Fibroblast of mammary gland (primary cell): Measurements from ENCODE around the gene SH3BP5.

Experiments used
- DNase-seq: peaks from one replicate; pipeline ENCODE4 v3.0.0-alpha.2; 2010; ENCODE audit warnings: low read depth
- H3K4me3 ChIP-seq: 2 replicates; pipeline ENCODE4 v1.5.1; 2011; ENCODE audit warnings: low read depth, mild to moderate bottlenecking, low read length, moderate library complexity; ENCODE audit not compliant: control insufficient read depth
- TF ChIP-seq, protein P1 (sequence below): conservative IDR thresholded peaks from 2 replicates; pipeline ENCODE4 v1.5.1; 2011; ENCODE audit warnings: low read depth, low read length, inconsistent platforms; ENCODE audit not compliant: control insufficient read depth, insufficient read depth

Gene SH3BP5

DNA sequence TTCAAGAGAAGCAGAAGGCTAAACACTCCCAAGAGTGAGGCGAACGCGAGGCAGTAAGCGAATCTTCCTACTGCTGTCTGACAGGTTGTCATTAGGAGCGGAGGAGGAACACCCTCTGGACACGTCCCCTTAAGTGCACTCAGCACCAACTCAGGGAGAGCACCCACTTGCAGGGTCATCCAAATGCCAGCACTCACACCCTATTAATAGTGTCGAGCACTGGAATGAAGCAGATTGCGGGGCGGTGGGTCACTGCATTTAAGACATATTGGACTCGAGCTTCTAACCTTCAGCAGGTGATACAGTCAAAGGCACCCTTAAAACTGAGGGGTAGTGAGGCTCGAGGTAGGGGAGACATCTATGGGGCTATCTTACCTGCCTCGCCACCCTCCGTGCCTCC, 28.7 kb downstream of the SH3BP5 start:
- no peak overlapping the region for H3K4me3 ChIP-seq
- TF ChIP-seq, protein P1, sequence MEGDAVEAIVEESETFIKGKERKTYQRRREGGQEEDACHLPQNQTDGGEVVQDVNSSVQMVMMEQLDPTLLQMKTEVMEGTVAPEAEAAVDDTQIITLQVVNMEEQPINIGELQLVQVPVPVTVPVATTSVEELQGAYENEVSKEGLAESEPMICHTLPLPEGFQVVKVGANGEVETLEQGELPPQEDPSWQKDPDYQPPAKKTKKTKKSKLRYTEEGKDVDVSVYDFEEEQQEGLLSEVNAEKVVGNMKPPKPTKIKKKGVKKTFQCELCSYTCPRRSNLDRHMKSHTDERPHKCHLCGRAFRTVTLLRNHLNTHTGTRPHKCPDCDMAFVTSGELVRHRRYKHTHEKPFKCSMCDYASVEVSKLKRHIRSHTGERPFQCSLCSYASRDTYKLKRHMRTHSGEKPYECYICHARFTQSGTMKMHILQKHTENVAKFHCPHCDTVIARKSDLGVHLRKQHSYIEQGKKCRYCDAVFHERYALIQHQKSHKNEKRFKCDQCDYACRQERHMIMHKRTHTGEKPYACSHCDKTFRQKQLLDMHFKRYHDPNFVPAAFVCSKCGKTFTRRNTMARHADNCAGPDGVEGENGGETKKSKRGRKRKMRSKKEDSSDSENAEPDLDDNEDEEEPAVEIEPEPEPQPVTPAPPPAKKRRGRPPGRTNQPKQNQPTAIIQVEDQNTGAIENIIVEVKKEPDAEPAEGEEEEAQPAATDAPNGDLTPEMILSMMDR = no peak

DNA sequence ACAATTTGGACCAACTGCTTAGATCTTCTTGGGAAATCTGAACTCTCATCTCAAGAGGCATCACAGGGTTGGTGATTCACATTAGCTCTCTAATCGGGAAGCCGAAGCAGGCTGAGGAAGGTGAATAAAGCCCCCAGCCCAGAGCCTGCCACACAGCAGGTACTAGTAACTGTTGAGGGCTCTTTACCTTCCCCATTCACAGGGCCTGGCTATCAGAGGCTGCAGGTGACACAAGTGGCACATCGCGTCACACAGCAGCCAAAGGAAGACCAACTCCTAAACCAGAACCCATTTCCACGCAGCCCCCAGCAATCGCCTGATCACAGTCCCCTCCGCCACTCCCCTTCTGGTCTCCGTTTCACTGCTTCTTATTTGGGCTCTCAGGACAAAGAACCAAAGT, 29.2 kb downstream of the SH3BP5 start:
- no peak overlapping the region for H3K4me3 ChIP-seq
- no peak for DNase-seq
- TF ChIP-seq, protein P1 = no peak

More for the DNA sequence above, 28.7 kb downstream of the SH3BP5 start:
- DNase-seq = no peak

DNA sequence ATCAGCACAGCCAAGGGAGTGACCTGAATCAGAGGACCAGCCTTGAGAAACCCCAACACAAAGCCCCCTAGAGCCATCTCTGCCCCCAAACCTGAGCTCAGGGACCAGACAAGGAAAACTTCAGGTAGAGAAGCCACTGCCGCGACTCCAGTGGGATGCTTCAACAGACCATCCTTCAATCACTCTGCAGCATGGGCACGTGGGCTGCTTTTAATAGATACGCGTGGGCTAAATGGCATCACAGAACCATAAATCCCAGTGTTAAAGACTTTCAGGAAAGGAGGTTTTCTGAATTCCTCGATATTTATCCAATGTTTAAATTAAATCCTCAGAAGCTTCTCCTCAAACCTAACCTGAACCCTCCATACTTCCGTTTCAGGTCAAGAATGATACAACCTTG, 30.6 kb downstream of the SH3BP5 start:
- H3K4me3 ChIP-seq = no peak overlapping the region
- no peak for DNase-seq
- TF ChIP-seq, protein P1 = no peak

DNA sequence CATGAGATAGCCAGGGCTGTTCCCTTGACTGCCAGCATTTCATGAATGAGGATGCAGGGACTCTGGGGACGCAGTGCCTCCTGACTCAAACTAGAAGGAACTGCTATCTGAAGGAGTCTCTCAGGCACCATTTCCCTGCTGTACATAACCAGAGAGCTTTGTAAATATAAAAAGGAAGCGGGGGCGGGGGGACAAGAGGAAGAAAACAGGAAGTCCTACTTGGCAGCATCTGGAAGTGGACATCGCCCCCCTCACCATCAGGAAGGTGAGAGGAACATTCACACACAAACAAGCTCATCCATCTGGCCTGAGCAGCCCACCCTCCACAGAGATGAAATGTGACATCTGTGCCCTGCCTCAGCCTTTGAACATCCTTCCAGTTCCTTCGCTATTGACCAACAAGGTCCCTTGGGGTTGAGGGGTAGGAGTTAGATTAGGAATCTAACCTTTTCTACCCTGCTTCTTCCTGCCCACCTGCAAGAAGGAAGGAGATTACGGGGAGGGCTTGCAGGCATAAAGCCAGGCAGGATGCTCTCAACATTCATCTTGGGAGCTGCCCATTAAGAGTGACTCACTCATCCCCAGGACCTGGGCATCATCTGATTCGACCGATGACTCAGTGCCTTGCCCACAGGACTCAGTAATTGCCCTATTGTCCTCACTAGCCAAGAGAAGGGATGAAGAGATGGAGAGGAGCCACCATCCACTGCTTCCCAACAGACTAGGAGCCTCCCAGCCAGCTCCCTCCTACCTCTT, 31.9 kb downstream of the SH3BP5 start:
- H3K4me3 ChIP-seq = no peak overlapping the region
- peak; percentile 92 for DNase-seq
- TF ChIP-seq, protein P1 = no peak

DNA sequence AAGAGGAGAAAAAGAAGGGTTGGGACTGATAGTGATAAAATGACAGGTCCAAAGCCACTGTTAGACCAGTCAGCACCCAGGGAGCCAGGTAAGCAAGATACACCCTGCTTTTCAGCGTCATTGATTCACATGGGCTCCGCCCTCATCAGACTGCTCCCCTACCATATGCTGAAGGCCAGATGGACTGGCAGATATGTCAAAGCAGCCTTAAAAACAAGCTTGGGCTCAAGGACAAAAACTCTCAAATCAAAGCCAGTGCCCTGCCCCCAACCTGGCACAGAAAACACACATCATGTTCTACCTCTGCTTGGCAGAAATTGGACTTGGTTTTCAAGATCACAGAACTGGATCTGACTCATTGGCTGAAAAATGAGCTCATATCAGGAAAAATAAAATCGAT, 33.4 kb downstream of the SH3BP5 start:
- TF ChIP-seq, protein P1 = no peak
- DNase-seq = peak; percentile 30
- no peak overlapping the region for H3K4me3 ChIP-seq

DNA sequence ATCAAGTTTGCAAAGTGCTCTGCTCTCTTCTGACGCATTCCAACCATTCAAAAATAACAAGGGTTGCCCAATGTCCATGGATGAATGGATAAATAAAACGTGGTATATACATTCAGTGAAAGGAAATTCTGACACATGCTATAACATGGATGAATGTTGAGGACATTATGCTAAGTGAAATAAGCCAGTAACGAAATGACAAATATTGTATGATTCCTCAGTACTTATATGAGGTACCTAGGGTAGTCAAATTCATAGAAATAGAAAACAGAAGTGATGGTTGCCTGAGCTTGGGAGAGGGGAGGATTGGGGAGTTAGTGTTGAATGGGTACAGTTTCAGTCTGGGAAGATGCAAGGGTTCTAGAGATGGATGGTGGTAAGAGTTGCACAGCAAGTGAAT, 33.9 kb downstream of the SH3BP5 start:
- DNase-seq = no peak

More for the DNA sequence above, 33.9 kb downstream of the SH3BP5 start:
- no peak overlapping the region for H3K4me3 ChIP-seq
- TF ChIP-seq, protein P1 = no peak
